Neural progenitor cell (in vitro differentiated cells): ENCODE results near the gene ZNF263. TPM values are rescaled to one million over a fixed set of nuclear protein-coding genes. Genes with fewer than 3 reads are reported as not detected.

Experiments
- DNase-seq: peaks from one replicate; pipeline ENCODE4 v3.0.0-alpha.2; 2016; ENCODE audit warnings: low spot score
- H2AFZ ChIP-seq: fragments of 200-600 bp; sonication (generic); replicated peaks from 2 replicates; pipeline ENCODE4 v1.6.1; 2016; ENCODE audit warnings: antibody characterized with exemption
- H3F3A ChIP-seq: fragments of 200-600 bp; sonication (generic); 2 replicates; pipeline ENCODE4 v1.6.1; 2016; ENCODE audit warnings: antibody characterized with exemption, low read depth
- H3K27ac ChIP-seq: fragments of 200-600 bp; sonication (generic); 2 replicates; pipeline ENCODE4 v1.5.1; 2016; ENCODE audit warnings: mild to moderate bottlenecking
- H3K27me3 ChIP-seq: fragments of 200-600 bp; sonication (generic); 2 replicates; pipeline ENCODE4 v1.6.1; 2016; ENCODE audit warnings: mild to moderate bottlenecking, moderate library complexity
- H3K36me3 ChIP-seq: fragments of 200-600 bp; sonication (generic); 2 replicates; pipeline ENCODE4 v1.5.1; 2016
- H3K4me1 ChIP-seq: fragments of 200-600 bp; sonication (generic); 2 replicates; pipeline ENCODE4 v1.6.1; 2016; ENCODE audit warnings: mixed run types
- H3K4me2 ChIP-seq: fragments of 200-600 bp; sonication (generic); 2 replicates; pipeline ENCODE4 v1.6.1; 2016
- H3K4me3 ChIP-seq: fragments of 200-600 bp; sonication (generic); 2 replicates; pipeline ENCODE4 v1.5.1; 2016
- H3K79me2 ChIP-seq: fragments of 200-600 bp; sonication (generic); 2 replicates; pipeline ENCODE4 v1.6.1; 2016; ENCODE audit warnings: low read depth
- H3K9ac ChIP-seq: fragments of 200-600 bp; sonication (generic); 2 replicates; pipeline ENCODE4 v1.6.1; 2016
- H3K9me3 ChIP-seq: fragments of 200-600 bp; sonication (generic); 2 replicates; pipeline ENCODE4 v1.5.1; 2016; ENCODE audit warnings: low read depth
- H4K20me1 ChIP-seq: fragments of 200-600 bp; sonication (generic); 2 replicates; pipeline ENCODE4 v1.6.1; 2016; ENCODE audit warnings: low read depth
- H3K27ac Mint-ChIP-seq: 3 replicates; pipeline ENCODE4 v1.8.0; 2021; ENCODE audit warnings: mixed read lengths
- H3K27me3 Mint-ChIP-seq: 2 replicates; pipeline ENCODE4 v1.8.0; 2022; ENCODE audit warnings: low read depth, mild to moderate bottlenecking, inconsistent platforms, moderate library complexity, mixed read lengths; ENCODE audit not compliant: insufficient read depth
- H3K36me3 Mint-ChIP-seq: 3 replicates; pipeline ENCODE4 v1.8.0; 2021; ENCODE audit warnings: mixed read lengths
- H3K4me1 Mint-ChIP-seq: 3 replicates; pipeline ENCODE4 v1.8.0; 2021; ENCODE audit warnings: mixed read lengths
- H3K4me3 Mint-ChIP-seq: 3 replicates; pipeline ENCODE4 v1.8.0; 2021; ENCODE audit warnings: mild to moderate bottlenecking, moderate library complexity, mixed read lengths
- H3K9me3 Mint-ChIP-seq: 3 replicates; pipeline ENCODE4 v1.8.0; 2020; ENCODE audit warnings: mixed read lengths
- CTCF ChIP-seq: fragments of 200-600 bp; sonication (generic); IDR thresholded peaks from 2 replicates; pipeline ENCODE4 v1.5.1; 2017; ENCODE audit warnings: antibody characterized with exemption, mild to moderate bottlenecking
- EZH2 ChIP-seq: fragments of 200-600 bp; sonication (generic); IDR thresholded peaks from 2 replicates; pipeline ENCODE4 v1.6.1; 2017; ENCODE audit warnings: antibody characterized with exemption, mild to moderate bottlenecking, moderate library complexity
- EZH2phosphoT487 ChIP-seq: fragments of 200-600 bp; sonication (generic); IDR thresholded peaks from 2 replicates; pipeline ENCODE4 v1.6.1; 2017; ENCODE audit warnings: antibody characterized with exemption
- total RNA-seq: library from RNA; depleted of rRNA; stranded (reverse); fragments of >200 nt; gene quantifications from 2 replicates; pipeline ENCODE4 v1.2.3, GENCODE V29; 2015; ENCODE audit warnings: low replicate concordance

The ZNF263 gene
- total RNA-seq, 1 donor from 2014 or later = 30.1 TPM

GRCh38 chr16:3235856-3236669, 47.2 kb upstream of the ZNF263 start:
- Mint-ChIP-seq H3K4me1 (peaks cover 6% of the 10 kb centered on the region), H3K4me3 (peak overlapping the region; percentile 85), H3K36me3 (peaks cover 26% of the 10 kb centered on the region), H3K27me3 (peaks cover 5% of the 10 kb centered on the region), H3K27ac (peak overlapping the region; percentile 42), H3K9me3 (peaks cover 19% of the 10 kb centered on the region)
- Histone ChIP-seq H3K4me1 (no peaks in the 10 kb centered on the region), H3K27me3 (no peaks in the 10 kb centered on the region), H2AFZ (no peak overlapping the region), H4K20me1 (no peaks in the 10 kb centered on the region), H3K9ac (no peak overlapping the region), H3K79me2 (peaks cover 4% of the 10 kb centered on the region), H3K4me2 (no peak overlapping the region), H3K27ac (no peak overlapping the region), H3K36me3 (no peaks in the 10 kb centered on the region), H3F3A (peaks cover 7% of the 10 kb centered on the region), H3K9me3 (no peaks in the 10 kb centered on the region), H3K4me3 (no peak overlapping the region)
- no peak for TF ChIP-seq EZH2
- TF ChIP-seq EZH2phosphoT487 = no peak
- no peak for TF ChIP-seq CTCF
- peak; percentile 43 for DNase-seq

- Histone ChIP-seq H3K36me3 (no peaks in the 10 kb centered on the region), H3K9me3 (no peaks in the 10 kb centered on the region), H2AFZ (no peak overlapping the region), H3K79me2 (no peaks in the 10 kb centered on the region), H3K27me3 (no peaks in the 10 kb centered on the region), H3K4me1 (no peaks in the 10 kb centered on the region), H3F3A (no peaks in the 10 kb centered on the region), H3K9ac (no peak overlapping the region), H3K27ac (no peak overlapping the region), H4K20me1 (no peaks in the 10 kb centered on the region), H3K4me2 (no peak overlapping the region), H3K4me3 (no peak overlapping the region)
- H3K9me3 Mint-ChIP-seq = peaks cover 9% of the 10 kb centered on the region
- H3K4me3 Mint-ChIP-seq = no peak overlapping the region
- peaks cover 22% of the 10 kb centered on the region for H3K27me3 Mint-ChIP-seq
- TF ChIP-seq EZH2phosphoT487 = no peak
- TF ChIP-seq EZH2 = no peak
- no peak for TF ChIP-seq CTCF
- no peak overlapping the region for H3K27ac Mint-ChIP-seq
- DNase-seq = no peak
- H3K4me1 Mint-ChIP-seq = no peaks in the 10 kb centered on the region
- H3K36me3 Mint-ChIP-seq = no peaks in the 10 kb centered on the region
Observed at GRCh38 chr16:3241761-3242160, 41.5 kb upstream of the ZNF263 start.

- H3K4me3 ChIP-seq = no peak overlapping the region
- H3K27ac ChIP-seq = no peak overlapping the region
- H3K79me2 ChIP-seq = no peaks in the 10 kb centered on the region
- Mint-ChIP-seq H3K27ac (no peak overlapping the region), H3K4me1 (no peaks in the 10 kb centered on the region), H3K4me3 (no peak overlapping the region), H3K9me3 (peaks cover 4% of the 10 kb centered on the region), H3K36me3 (no peaks in the 10 kb centered on the region), H3K27me3 (peaks cover 25% of the 10 kb centered on the region)
- H3K4me1 ChIP-seq = no peaks in the 10 kb centered on the region
- no peak overlapping the region for H3K9ac ChIP-seq
- DNase-seq = no peak
- no peaks in the 10 kb centered on the region for H3F3A ChIP-seq
- H3K9me3 ChIP-seq = no peaks in the 10 kb centered on the region
- no peak overlapping the region for H2AFZ ChIP-seq
- H3K27me3 ChIP-seq = no peaks in the 10 kb centered on the region
- H3K4me2 ChIP-seq = no peak overlapping the region
- H4K20me1 ChIP-seq = no peaks in the 10 kb centered on the region
- no peaks in the 10 kb centered on the region for H3K36me3 ChIP-seq
- no peak for TF ChIP-seq EZH2phosphoT487
- TF ChIP-seq EZH2 = no peak
- TF ChIP-seq CTCF = no peak
Observed at GRCh38 chr16:3242709-3243108, 40.6 kb upstream of the ZNF263 start.
